Activated T-cell treated with anti-CD3 and anti-CD28 coated beads, Interleukin-2, amount 50 U/mL, for 48 hours (primary cell): ENCODE measurements around the gene C5orf34.
"Not testable (repeated sequence)": the region's sequence is repeated elsewhere in the genome, so short reads cannot be mapped to it uniquely, and the experiment has no call there.

Experiments used
- DNase-seq, 2 experiments: peaks; one replicate each; pipeline ENCODE4 v3.0.0-alpha.2; 2020

Gene C5orf34, protein sequence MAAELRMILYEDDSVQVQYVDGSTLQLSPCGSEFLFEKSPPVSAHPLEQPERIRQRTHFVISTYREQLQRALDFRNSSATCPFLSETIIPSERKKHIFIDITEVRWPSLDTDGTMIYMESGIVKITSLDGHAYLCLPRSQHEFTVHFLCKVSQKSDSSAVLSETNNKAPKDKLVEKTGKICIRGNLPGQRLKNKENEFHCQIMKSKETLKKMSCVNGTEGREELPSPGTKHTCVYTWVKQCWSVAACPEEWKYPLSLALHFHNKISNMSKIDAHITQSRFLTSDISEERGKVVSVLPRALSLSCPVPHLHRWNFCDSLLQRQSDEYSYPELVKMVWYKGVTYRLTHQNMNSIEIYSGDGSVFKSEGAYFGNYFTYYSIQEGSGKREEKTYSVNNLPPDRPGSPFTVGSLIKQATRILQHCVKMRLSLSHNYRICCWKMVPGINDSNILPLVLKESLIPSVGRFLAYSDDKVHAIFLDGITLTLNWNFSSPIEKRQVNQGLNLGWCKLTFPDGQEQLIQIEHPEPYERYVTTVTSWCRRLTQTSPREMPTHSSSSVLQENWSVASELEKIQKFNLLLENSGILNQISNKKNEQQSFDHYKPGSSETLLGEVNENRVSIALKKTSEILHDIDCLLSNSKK

DNA sequence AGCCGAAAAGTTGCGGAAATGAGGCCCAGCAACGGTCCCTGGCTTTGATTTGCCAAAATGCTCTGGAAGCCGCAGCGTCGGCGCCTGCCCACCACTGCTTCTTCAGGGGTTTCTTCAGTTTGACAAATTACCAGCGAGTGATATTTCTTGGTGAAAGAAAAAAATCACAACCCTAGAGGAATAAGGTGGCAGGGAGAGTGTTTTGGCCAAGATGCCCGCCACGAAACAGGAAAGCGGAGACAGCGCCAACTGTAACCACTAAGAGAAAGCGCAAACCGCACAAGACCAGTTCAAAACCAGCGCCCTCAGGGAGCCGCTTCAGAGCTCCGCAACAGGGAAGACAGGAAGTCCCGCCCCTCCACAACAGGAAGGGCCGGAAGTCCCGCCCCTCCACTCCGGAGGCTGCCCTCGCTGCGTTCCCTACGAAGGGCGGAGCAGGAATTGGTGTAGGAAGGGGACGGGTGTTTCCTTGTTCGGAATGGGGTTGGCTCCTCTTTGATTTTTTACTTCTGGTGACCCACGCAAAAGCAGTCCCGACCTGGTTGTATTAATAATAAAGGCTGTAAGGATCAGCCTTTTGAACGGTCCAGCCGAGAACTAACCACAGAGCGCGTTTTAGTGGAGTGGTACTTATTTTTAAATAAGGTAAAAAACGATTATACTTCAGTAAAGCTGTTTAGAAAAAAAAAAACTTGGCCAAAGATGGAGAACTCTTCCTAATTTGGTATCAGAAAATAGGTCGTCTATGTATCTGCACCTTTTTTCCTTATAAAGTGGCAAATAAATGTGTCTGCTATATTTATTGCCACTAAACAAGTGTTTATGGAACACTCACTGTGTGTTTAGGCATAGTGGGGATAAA lies at the start of gene C5orf34:
C5orf34 (minus strand) TSS at position 333 of the 862 bp plus-strand sequence. CDS start 5,809 bp downstream, outside the sequence.
- DNase-seq: peak; percentile 94 to 97

DNA sequence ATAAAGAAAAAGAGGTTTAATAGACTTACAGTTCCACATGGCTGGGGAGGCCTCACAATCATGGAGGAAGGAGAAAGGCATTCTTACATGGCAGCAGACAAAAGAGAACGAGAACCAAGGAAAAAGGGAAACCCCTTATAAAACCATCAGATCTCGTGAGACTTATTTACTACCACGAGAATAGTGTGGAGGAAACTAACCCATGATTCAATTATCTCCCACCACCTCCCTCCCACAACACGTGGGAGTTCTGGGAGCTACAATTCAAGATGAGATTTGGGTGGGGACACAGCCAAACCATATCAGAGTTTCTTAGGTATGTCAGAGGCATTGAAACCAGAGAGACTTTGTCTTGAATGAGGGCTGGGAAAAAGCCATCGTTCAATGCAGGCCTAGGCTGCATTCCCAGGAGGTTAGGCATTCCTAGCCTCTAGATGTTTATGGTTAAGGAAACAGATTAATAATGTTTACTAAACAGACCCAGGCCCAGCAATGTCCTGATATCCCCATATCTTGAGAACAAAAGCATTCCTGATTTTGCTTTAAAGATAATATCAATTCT lies 49.4 kb upstream of the C5orf34 start:
- no peak for DNase-seq

DNA sequence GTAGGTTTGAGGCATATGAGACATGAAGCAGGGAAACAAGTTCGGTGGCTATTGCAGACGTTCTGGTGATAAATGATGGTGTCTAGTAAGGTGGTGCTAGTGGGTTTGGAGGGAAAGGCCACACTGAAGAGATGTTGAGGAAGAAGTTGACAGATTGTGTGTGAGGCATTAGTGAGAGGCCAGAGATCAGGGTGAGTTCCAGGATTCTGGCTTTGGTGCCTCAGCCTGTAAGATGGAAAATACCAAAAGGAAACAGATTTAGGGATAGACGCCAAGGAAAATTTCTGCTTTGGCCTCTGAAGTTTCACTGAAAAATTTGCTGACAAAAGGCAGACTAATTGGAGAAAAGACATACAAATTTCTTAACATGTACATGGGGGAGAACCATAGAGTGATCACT lies 48.4 kb upstream of the C5orf34 start:
- no peak for DNase-seq

DNA sequence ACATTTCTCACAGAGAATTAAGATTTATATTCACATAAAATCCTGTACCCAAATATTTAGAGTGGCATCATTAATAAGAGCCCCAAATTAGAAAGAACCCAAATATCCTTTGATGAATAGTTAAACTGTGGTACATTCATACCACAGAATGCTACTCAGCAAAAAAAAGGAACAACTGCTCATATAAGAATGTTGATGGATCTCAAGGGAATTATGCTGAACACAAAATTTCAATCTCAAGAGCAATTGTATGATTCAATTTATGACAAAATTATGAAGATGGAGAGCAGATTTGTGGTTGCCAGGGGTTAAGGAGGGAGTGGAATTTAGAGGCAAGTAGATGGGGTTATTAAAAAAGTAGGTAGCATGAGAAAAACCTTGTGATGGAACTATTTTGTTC lies 46.4 kb upstream of the C5orf34 start:
- DNase-seq: no peak

DNA sequence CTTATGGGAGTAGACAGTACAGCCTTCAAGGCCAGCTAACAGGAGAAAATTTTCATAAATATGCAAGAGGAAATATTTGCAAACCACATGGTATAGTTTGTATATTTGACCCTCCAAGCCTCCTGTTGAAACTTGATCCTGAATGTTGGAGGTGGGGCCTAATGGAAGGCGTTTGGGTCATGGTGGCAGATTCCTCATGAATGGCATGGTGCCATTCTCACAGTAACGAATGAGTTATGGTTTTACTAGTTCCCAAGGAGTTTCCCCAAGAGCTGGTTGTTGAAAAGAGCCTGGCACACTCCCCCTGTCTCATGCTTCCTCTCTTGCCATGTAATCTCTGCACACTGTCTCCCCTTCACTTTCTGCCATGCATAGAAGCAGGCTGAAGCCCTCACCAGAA lies 45.2 kb upstream of the C5orf34 start:
- no peak for DNase-seq

DNA sequence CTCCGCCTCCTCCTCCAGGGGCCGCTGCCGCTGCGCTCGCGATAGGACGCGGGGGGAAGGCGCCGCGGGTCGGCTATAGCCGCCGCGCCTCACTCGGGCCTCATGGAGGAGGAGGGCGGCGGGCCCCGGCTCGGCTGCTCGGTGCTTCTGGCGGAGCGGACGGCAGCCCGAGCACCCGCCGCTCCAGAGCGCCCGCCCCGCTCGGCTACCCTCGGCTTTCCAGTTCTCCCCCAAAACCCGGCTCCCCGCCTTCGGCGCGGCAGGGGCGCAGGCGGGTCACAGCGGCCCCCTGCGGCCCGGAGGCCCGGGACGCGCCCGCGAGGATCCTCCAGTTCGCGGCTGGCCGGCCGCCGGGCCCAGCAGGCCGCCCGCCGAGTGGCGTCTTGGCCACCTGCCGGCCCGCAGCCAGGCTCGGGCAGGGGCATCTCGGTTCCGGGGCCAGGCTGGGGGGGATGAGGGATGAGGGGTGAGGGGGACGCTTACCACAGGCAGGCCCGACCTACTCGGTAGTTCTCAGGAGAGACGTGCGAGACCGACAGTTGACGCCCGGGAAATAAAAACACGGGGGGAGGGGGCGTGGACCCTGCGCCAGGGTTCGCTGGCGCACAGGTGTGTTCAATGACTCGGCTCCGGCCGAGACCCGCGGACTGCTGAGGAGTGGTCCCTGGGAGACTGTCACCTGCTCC lies 42.1 kb upstream of the C5orf34 start, which contains the start of gene PAIP1:
PAIP1 (minus strand) TSS at position 221 of the 686 bp plus-strand sequence. CDS start 231 bp downstream, outside the sequence.
- peak; percentile 85 to 90 for DNase-seq

DNA sequence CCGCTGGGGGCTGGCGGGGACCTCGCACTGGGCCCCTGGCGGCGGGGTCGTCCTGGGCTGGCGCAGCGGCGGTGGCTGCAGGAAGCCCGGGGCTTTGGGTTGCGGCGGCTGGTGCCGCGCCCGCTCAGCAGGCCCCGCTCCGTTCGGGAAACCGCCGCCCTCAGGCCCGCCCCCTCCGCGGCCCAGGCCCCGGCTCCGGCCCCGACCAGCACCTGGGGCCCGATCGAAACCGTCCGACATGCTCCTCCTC lies 41.6 kb upstream of the C5orf34 start:
- not testable (repeated sequence) for DNase-seq

DNA sequence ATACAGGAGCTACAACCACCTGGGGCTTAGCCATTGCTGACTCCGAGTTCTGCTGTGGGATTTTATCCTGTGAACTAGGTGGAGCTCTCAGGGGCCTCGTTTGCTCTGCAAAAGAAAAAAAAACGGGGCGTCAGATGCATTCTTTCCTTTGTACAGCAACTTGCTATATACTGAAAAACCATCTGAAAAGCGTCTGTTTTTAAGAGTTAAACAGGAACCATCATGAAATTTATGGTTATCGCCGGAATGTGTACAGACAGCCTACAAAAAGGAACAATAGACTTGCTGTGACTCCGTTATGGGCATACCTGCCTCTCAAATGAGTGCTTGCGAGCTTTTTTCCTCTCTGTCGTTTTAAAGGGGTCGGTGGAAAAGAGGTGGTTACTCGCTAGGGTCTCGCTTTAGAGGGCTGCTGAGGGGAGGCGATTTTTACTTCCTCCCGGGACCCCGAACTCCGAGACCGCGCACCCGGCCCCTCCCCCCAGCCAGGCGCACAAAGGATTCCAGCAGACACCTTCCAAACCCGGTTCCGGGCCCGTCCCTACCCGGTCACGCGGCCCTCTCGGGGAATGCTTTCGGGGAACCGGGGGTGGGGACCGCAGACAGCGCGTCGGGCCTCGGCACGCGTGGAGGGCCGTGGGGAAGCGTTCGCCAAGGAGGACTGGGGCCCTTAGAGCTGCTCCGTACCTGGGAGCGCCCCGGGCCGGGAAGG lies 41.1 kb upstream of the C5orf34 start:
- peak; percentile 20 to 70 for DNase-seq

DNA sequence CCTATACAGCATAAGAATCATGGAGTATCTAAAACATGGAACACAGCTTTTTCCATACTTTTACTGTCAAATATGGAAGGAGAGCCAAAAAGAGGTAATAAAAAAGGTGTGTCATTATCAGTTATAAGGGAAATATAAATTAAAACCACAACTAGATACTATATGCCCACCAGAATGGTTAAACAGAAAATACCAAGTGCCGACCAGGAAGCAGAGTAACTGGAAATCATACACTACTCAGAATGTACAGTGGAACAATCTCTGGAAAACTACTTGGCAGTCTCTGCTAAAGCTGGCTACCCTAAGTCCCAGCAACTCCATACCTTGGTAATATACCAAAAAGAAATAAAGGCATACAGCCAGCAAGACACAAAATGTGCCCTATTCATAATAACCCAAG lies 39.5 kb upstream of the C5orf34 start:
- DNase-seq: no peak

DNA sequence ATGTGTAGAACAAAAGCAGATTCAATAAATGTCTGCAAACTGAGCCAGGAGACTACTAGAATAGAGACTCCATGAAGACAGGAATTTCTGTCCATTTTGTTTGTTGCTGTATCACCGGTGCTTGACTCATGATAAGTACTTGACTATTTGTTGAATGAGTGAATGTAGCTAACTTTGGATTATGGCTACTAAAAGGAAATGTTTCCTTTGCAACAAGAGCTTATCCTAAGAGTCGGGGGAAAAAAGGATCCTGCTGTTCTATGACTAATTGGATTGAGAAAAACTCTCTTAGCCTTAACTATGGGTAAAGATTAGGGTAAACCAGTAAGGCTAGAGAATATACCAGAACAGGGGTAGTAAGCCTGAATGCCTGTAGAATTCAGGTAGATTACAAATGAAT lies 38.4 kb upstream of the C5orf34 start:
- no peak for DNase-seq

DNA sequence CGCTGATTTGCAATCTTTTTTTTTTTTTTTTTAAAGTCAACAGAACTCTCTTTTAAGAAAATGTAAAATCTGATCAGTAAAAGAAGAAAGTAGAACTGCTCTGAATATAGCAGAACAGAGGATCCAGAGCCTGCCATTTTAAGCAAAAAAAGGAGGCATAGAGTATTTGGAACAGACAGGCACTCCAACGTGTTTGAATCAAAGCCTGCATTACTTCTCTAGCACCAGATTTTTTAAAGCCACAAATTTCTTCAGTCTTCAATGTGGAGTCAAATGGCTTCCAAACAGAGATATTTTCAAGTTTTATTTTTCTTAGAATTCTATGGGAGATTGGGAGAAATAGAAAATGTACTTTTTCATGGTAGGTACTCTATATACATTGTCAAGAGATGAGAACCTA lies 36.8 kb upstream of the C5orf34 start:
- no peak for DNase-seq

DNA sequence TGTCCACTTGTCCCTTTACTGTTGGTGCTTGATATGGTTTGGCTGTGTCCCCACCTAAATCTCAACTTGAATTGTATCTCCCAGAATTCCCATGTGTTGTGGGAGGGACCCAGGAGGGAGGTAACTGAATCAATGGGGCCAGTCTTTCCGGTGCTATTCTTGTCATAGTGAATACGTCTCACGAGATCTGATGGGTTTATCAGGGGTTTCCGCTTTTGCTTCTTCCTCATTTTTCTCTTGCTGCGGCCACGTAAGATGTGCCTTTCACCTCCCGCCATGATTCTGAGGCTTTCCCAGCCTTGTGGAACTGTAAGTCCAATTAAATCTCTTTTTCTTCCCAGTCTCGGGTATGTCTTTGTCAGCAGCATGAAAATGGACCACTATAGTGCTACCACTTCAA lies 34.3 kb upstream of the C5orf34 start:
- DNase-seq: not testable (repeated sequence)

DNA sequence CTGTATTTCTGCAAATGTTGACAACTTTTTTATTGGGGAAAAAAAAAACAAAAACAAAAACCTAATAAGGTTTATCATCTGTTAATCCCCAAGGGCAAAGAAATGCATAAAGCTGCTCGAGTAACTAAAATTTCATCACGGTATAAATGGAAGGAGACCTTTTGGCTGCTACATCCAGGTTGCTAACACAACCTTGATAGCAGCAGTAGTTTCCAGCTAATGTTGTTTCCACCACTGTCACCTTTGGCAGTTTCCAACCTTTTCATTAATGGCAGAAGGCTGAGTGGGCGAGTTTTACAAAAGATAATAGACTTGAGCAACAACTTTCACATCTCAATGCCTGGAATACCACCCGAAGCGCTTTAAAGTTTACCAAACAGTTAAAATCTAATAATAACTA lies 33.4 kb upstream of the C5orf34 start:
- no peak for DNase-seq

DNA sequence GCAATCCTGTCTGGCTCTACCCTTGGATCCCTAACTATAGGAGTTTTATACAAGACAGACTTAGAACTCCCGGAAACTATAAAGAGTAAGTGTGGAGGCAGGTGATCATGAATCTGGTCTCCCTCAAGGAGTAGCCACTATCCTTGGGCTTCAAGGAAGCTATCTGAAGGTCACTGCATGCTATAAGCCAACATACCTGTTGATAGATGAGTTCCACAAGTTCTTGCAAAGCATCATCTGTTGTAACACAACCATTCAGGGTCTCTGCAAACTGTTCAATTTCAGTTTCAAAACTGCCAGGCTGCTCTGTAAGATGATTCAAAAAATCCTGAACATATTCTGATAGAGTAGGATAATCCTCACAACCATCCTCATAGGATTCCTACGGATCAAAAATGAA lies 32.6 kb upstream of the C5orf34 start:
- no peak for DNase-seq

DNA sequence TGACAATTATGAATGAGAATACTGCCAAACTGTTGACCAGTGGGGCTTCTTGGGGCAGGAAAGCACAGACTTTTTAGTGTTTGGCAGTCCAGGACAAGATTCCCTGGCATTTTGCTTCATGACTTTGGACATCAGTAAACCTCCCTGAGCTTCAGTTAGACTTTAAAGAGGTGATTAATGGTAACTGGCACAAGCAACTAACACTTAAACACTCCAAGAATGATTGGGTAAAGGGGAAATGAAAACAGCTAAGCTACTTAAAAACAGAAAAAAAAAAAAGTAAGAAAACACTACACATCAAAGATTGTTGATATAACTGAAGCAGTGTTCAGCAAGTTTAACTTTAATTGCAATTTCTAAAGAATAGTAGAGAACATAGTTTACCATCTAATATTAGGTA lies 28.5 kb upstream of the C5orf34 start:
- DNase-seq: no peak

DNA sequence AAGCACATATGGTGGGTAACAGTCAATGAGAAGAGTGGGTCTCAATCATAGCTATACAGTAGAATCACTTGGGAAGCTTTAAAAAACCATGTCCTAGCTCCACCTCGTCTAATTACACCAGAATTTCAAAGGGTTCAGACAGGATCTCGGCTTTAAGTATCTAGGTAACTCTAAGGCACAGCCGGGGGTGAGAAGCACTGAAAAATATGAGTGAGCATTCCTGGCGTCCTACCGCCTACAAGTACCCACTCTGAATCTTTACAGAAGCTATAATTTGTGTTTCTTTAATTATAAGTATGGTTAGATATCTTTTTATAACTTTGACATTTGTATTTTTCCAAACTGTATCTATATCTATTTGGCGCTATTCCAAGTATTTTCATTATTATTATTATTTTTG lies 25.8 kb upstream of the C5orf34 start:
- DNase-seq: no peak

DNA sequence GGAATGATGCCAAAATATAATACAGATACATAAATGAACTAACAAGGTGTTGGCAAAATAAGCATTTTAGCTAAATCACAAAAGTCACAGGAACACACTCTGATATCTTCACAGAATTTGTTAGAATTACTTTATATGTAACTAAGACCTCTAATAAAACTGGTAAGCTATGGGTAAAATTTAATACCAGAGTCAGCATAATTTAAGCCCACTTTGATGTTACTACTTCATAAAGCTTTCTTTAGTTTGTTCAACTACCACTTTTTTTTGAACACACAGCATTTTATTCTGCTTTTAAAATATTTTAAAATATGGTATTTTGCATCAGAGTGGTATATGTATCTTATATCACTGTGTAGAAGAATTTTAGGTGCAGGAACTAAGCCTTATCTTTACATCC lies 22.0 kb upstream of the C5orf34 start:
- DNase-seq: no peak

DNA sequence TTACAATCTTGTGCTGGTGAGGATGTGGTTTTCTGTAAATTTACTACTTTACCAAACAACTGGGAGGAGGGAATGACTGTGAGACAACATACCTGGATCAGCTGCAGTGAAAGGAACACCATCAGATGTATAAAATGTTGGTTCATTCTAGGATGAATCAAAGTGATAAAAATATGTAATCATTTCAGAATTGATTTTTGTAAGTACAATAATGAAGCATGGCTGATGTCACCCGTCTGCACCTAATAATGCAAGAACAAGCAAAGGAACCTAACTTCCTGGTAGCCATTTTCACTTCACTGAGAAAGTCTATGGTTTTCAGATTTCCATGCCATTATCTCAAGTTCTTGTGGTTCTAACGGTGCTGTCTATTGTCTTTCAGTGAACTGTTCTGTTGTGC lies 18.7 kb upstream of the C5orf34 start:
- no peak for DNase-seq

DNA sequence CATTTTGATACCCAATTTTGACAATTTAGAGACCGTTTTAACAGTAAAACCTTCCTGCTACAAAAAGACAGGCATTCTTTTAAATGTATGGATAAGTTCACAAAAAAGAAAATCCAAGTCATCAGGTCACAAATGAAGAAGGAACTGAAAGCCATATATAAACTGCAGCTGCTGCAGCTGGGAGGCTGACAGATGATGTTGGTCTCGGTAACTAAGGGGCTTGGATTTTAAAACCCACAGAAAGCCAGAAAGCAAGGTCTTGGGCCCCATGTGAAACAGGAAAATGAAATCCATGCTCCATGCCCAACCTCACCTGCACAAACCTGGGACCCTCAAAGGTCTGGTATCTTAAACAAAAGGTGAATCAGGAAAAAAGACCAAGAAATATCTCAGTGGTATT lies 15.7 kb upstream of the C5orf34 start:
- DNase-seq: no peak

DNA sequence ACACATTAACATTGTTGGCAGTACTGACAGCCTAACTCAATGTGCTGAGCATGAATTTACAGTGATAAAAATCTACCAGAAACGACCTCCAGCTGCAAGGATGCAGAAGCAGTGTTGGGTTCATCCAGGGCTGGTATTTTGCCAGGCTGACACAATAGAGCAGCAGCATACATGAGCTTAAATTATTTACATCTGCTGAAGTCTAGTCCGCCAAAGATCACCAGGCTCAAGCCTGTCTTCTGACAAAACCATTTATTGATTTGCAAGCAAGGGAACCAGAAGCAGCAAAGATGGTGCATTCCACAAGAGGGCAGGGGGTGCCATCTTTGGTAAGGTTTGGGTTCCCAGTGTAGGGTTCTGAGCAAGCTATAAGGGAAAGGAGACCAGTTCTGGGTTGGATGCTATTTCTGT lies 8.7 kb upstream of the C5orf34 start:
- no peak for DNase-seq

DNA sequence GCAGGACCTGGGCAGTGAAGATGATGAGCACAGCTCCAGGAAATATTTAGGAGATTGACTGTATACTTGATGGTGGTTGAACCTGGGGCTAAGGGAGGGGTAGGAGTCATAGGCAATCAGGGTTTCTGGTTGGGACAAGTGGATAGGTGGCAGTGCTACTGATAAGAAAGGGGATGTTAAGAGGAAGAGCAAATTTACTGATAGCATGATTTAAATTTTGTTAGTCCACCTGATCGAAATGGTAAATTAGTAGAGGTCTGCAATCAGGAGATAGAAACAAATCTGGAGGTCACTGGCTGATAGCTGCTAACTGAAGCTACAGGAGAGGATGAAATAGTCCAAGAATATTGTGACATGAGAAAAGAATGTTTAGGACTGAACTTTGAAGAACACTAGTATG lies 5.7 kb upstream of the C5orf34 start:
- no peak for DNase-seq

DNA sequence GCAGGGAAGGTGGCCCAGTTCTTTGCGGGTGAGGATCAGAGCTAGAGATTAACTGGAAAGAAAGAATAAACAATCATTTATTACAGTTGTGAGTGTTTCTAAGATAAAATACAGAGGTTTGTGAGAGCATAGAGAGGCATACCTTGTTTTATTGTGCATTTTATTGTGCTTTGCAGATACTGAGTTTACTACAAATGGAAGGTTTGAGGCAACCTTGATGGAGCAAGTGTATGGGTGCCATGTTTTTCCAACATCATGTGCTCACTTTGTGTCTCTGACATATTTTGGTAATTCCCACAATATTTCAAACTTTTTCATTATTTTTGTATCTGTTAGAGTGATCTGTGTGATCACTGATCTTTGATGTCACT lies 715 bp upstream of the C5orf34 start:
- DNase-seq: no peak
